ENCODE results near the gene BRCA2.
A peak's percentile ranks its signal among the peaks of the same experiment; 100 is the strongest.

The BRCA2 gene

GRCh38 chr13:32384702-32385101 lies 69.4 kb downstream of the BRCA2 start:
- no peak for DNase-seq

- no peak for DNase-seq
Measured at GRCh38 chr13:32385410-32385809, 70.1 kb downstream of the BRCA2 start.

- DNase-seq = no peak
Measured at GRCh38 chr13:32390048-32390447, 74.7 kb downstream of the BRCA2 start.

- no peak for DNase-seq
Measured at GRCh38 chr13:32390484-32390883, 75.2 kb downstream of the BRCA2 start.

- no peak for DNase-seq
Measured at GRCh38 chr13:32391101-32391619, 75.9 kb downstream of the BRCA2 start.

- DNase-seq = no peak
Measured at GRCh38 chr13:32403108-32403507, 87.8 kb downstream of the BRCA2 start.

GRCh38 chr13:32407854-32408253 lies 92.5 kb downstream of the BRCA2 start:
- DNase-seq = no peak

GRCh38 chr13:32408296-32409000 lies 93.1 kb downstream of the BRCA2 start:
- DNase-seq = no peak

- DNase-seq = no peak
Measured at GRCh38 chr13:32409001-32409313, 93.6 kb downstream of the BRCA2 start.

- DNase-seq = no peak
Measured at GRCh38 chr13:32409561-32410421, 94.5 kb downstream of the BRCA2 start.

GRCh38 chr13:32413284-32413683 lies 98.0 kb downstream of the BRCA2 start:
- no peak for DNase-seq

- no peak for DNase-seq
Measured at GRCh38 chr13:32414580-32414979, 99.3 kb downstream of the BRCA2 start.

GRCh38 chr13:32415019-32415418 lies 99.7 kb downstream of the BRCA2 start:
- no peak for DNase-seq

GRCh38 chr13:32417995-32418394 lies 102.7 kb downstream of the BRCA2 start:
- DNase-seq = no peak

GRCh38 chr13:32419862-32420261 lies 104.6 kb downstream of the BRCA2 start:
- DNase-seq = no peak

- DNase-seq = no peak
Measured at GRCh38 chr13:32423592-32423991, 108.3 kb downstream of the BRCA2 start.

- DNase-seq = no peak
Measured at GRCh38 chr13:32425158-32425557, 109.8 kb downstream of the BRCA2 start.

- DNase-seq = no peak
Measured at GRCh38 chr13:32426191-32426989, 111.1 kb downstream of the BRCA2 start.

- no peak for DNase-seq
Measured at GRCh38 chr13:32426990-32427851, 111.9 kb downstream of the BRCA2 start.

GRCh38 chr13:32427852-32428580 lies 112.7 kb downstream of the BRCA2 start, which contains the start of gene N4BP2L1:
Gene N4BP2L1 (minus strand): TSS chr13:32428130. CDS start chr13:32428082, 48 bp downstream.
- peak; percentile 30 for DNase-seq

All from NCI-H1694 (cell line).